T follicular helper cell (primary cell): Measurements from ENCODE around the gene OTOGL.

Experiments
- DNase-seq: peaks from one replicate; pipeline ENCODE4 v3.0.0-alpha.2; 2020; ENCODE audit warnings: low read depth

The OTOGL gene

DNA sequence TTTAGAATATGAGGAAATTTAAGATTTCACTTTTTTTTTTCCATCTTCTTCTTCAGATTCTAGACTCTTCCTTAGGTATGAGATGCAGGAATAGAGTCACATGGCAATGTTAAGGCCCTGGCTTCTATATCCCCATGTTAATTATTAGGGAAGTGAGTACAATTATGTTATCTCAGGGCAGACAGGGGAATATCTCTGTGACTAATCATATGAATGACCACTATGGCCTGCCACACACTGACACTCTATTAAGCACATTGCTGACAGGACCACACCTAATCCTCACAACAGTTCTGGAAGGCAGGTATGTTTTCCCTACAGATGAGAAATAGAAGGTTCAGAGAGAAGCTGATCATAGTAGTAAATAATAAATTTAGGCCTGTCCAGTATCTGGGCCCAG is 275.3 kb downstream of the OTOGL start:
- DNase-seq: no peak

DNA sequence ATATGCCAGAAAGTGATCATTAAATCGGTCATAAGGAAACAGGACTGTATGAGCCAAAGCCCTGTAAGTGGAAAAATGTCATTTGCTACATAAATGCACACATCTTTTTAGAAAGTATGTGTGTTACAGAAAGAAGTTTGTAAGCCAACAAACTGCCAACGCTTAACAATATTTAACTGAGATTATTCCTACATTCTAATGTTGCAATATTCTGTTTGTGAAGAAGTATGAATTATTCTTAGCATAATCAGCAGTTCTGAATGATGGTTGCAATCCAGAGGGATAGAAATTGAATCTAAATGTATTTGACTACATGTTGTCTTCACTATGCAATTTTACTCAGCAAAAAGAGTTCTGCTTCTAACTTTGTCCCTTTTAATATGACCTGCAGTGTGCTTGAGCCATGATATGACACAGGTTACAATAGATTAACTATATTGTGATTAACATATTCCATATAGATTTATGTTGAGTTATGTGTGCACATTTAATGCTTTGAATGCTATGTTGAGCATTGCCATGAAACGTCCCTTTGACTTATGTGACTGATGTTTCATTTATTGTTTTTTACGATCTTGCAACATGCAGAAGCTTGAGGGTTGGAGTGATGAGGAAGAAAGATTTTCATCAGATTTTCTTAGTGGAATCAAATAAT is 277.9 kb downstream of the OTOGL start:
- no peak for DNase-seq

DNA sequence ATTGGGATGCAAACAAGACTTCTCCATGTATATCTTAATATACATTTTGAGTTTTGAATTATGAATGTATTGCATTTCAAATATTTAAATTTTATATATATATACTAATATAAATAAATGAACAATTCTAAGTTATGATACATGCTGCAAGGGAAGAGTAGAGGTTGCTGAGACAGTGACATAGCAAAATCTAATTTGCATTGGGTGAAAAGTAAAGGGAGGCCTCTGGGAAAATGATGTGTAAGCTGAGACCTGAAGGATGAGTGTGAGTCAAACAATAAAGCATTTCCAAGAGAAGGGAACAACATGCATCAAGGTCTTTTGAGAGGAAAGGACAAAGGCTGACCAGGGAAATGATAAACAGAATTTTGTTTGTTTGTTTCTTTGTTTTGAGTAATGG is 281.8 kb downstream of the OTOGL start:
- no peak for DNase-seq

DNA sequence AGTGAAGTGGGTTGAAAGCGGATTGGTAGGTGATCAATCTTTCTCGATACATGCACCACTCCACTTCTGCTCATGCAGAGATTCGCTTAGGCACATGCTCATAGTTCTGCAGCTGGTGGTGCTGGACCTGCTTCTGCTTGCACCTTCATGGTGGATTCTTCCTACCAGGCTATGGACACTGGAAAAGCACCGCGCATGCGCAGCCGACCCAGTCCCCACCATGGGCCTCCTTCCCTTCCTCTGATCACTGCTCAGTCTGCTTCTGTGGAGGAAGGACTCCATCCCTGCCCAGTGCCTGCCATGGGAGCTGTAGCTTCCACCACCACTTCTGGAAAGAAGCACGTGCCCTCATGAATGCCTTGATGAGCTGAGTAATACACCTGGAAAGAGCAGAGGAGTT is 282.9 kb downstream of the OTOGL start:
- no peak for DNase-seq

DNA sequence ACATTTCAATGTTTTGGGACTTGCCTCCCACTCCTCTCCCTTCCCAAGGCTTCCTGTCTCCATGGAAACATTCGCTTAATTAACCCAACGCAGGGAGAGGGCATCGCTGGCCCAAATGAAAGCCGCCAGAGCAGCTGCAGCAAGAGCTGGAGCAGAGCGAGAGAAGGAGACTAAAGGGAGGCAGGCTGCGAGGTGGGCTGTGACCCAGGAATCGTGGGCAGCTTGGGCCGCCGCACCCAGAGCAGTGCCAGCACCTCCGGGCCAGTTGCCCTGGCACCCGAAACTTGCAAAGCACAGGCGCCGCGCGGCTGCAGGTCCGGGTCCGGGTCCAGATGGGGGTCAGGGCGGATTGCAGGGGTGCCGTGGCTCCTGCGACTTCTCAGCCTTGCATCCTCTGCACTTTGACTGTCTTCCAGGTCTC is 301.2 kb downstream of the OTOGL start:
- no peak for DNase-seq

DNA sequence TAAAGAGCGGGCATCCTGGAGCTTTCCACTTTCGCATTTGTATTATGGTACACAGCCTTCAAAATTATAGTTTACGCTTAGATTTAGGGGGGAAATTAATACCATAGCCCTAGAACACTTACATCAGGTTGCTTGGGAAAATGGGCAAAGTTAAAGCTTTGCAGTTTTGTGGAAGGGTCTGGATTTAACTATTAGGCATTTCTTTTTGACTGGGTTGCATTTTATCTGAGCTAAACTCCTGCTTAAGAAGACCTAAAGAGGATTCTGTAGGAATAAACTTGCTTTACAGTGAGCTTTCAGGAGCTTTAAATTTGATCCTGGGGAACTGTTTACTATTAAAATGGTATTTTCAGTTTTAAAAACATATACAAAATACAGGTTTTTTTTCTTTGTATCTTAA is 301.9 kb downstream of the OTOGL start:
- no peak for DNase-seq

DNA sequence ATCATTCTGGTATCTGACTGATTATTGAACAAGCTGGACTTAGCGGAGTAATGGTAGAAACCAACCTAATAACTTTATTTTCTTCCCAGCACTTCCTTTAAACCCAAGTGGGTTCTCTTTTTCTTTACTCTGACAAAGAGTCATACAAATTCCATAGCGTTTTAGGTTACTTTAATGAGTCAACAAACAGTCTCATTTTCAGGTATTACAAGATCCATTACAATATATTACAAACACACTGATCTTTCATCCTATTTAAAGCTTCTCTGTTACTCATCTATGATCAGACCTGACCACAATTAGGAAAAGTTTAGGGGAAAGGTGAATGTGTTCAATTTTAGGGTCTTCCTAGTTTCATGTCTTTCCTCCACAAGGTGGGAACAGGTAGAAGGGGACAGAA is 305.3 kb downstream of the OTOGL start:
- no peak for DNase-seq

DNA sequence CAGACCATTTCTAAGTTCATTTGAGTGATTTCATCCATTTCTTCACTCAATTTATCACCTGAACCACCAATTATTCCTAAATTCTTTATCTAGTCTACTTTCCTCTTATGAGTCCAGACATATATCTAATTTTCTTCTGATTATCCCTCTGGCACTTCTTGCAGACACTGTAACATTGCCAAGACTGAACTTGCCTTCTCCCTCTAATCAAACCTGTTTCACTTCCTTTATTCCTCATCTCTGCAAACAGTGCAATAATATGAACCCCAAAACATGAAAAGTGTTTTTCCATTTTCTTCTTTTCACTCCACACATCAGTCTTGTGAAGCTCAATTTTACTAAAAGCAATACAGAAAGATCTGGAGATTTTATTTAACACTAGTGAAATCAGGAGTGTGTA is 306.9 kb downstream of the OTOGL start:
- no peak for DNase-seq

DNA sequence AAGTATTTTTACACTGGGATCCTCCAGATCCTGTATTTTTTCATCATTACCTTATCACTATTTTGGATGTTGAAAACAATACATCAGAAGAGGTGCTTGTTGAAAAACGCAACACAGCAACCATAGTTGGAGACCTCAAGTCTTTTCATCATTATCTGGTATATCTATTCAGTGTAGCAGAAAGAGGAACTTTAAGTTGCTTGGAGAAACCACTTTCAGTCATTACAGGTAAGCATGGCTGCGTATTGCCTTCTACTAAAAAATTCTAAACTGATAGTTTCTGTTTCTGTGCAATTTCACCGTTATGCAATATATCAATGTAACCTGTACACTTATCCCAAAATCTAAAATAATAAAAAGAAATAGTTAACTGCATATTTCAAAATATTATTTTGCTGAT is 312.4 kb downstream of the OTOGL start:
- no peak for DNase-seq

DNA sequence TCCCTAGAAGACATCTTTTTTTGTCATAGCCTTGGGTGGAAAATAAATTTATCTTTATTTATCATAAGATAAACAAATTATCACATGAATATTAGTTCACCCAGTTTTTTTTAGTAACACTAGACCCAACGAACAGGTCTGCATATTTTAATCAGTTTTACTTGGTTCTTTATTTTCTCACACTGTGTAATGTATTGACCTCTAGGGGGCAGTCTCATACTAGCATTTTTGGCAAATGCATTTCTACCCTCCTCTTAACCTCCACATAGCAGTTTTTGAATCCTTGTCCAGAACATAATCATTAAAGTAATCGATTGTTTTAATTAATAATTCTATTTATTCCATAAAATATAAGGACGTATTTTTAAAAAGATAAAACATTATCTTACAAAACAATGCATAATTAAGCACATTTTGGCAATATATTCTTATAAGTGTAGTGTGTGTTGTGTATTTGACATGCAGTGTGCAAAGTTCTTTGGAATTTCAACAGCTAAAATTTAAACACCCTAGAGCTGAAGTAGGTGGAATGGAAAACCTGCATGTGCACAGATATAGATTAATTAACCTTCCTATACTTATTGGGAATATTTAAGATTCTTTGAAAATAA is 313.1 kb downstream of the OTOGL start:
- no peak for DNase-seq

DNA sequence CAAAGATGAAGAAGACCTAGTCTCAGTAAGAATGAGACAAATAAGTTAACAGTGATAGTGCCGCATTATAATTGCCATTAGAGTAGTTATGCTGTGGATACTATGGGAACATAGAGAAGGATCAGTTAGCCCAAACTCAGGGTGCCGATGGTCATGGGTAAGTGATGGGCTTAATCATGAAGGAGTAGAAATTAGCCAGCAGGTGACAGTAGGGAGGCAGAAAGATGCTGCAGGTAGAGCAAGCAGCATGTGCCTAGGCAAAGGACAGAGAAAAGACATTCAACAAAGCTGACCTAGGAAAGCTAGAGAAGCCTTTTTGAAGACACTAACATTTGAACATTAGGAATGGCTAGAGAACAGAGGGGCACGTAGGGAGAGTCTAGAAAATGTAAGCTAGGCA is 314.1 kb downstream of the OTOGL start:
- DNase-seq: no peak

DNA sequence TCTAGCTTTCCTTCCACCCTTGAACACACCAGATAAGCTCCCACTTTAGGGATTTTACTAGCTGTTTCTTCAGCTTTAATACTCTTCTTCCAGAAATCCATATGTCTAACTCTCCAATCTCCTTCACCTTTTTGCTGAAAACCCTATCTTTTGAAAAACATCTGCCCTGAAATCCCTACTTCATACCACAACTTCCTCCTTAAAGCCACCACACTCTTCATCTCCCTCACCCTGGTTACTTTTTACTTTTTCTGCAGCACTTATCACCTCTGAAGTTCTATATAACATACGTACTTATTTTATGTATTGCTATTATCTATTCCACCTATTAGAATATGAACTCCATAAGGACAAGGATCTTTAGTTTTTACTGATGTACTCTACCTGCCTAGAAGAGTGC is 316.1 kb downstream of the OTOGL start:
- no peak for DNase-seq

DNA sequence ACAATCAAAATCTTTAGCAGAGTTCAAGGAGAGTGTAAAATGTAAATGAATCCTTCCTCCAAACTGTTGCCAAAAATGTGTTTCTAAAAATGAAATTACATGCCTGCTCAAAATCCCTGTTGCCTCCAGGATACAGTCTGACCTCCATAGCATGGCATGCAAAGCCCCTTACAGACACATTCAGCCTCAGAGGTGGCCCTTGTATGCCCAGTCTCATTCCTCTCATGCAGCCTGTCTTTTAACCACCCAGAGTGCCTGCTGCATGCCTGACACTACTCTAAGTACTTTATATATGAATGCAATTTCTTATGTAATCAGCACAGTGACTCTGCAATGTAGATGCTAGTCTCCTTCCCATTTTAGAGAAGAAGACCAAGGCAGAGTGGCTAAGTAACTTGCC is 320.3 kb downstream of the OTOGL start:
- DNase-seq: no peak

DNA sequence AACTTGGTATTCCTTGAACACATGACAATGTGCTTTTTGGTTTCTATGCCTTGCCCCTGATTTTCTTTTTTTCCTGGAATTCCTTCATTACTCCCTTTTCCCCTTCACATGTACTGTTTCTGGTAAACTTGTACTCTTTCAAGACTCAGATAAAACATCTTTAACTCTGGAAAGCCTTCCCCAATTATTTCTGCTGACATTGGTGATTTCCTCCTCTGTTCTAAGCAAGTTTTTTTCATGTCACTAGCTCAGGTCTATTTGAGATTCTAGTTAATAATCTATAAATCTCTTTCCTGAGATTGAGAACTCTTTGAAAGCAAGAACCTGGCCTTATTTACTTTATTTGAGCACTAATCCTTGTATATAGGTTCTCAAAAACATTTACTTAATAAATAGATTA is 320.7 kb downstream of the OTOGL start:
- no peak for DNase-seq

DNA sequence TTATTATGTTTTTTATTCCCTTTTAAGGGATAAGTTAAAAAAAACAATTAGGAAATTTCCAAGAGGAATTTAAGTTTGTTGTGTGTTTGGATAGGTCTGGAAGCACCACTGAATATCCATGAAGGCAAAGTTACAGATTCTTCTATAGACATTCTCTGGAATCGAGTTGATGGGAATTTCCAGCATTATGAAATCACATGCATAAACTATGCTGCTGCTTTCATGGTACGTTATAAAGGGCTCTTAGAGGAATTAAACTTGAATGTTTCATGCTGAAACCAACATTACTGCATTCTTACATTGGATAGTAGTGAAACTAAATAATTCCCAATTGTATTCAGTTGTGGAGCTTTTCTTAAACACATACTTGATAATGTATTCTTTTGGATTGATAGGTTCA is 323.2 kb downstream of the OTOGL start:
- DNase-seq: no peak
